C4-2B (cell line): ENCODE measurements around the gene PVALEF.
"Not testable (repeated sequence)": the region's sequence is repeated elsewhere in the genome, so short reads cannot be mapped to it uniquely, and the experiment has no call there.

Experiments
- H3K27ac ChIP-seq: fragments of 450-650 bp; 2 replicates; pipeline ENCODE4 v1.5.1; 2017
- CTCF ChIP-seq: fragments of 450-650 bp; conservative IDR thresholded peaks from 2 replicates; pipeline ENCODE4 v1.5.1; 2017; ENCODE audit warnings: mild to moderate bottlenecking
- ZFX ChIP-seq: fragments of 450-650 bp; IDR thresholded peaks from 2 replicates; pipeline ENCODE4 v1.6.1; 2017

Gene PVALEF

GRCh38 chr17:81148986-81149533 is 16.2 kb upstream of the PVALEF start:
- H3K27ac ChIP-seq, result no peak overlapping the region
- TF ChIP-seq ZFX (no peak), CTCF (no peak)

- no peak overlapping the region for H3K27ac ChIP-seq
- no peak for TF ChIP-seq ZFX
- TF ChIP-seq CTCF, result no peak
Measured at GRCh38 chr17:81150377-81151077, 14.8 kb upstream of the PVALEF start.

- no peak overlapping the region for H3K27ac ChIP-seq
- no peak for TF ChIP-seq CTCF
- no peak for TF ChIP-seq ZFX
Measured at GRCh38 chr17:81151278-81151677, 14.0 kb upstream of the PVALEF start.

- TF ChIP-seq CTCF, result no peak
- no peak for TF ChIP-seq ZFX
Measured at GRCh38 chr17:81152288-81152828, 12.9 kb upstream of the PVALEF start.

GRCh38 chr17:81153340-81153803 is 11.9 kb upstream of the PVALEF start:
- H3K27ac ChIP-seq, result no peak overlapping the region
- TF ChIP-seq ZFX, result no peak
- TF ChIP-seq CTCF, result no peak

More at GRCh38 chr17:81152288-81152828, 12.9 kb upstream of the PVALEF start:
- no peak overlapping the region for H3K27ac ChIP-seq

- H3K27ac ChIP-seq, result not testable (repeated sequence)
Measured at GRCh38 chr17:81154016-81154415, 11.3 kb upstream of the PVALEF start.

GRCh38 chr17:81154961-81155360 is 10.3 kb upstream of the PVALEF start:
- H3K27ac ChIP-seq, result no peak overlapping the region
- no peak for TF ChIP-seq CTCF
- no peak for TF ChIP-seq ZFX
